Measurements from ENCODE around the gene DUSP18.
"Not testable (repeated sequence)": the region's sequence is repeated elsewhere in the genome, so short reads cannot be mapped to it uniquely, and the experiment has no call there.

DUSP18 gene

GRCh38 chr22:30667494-30668385, at the start of gene DUSP18:
DUSP18 (minus strand) TSS chr22:30667875; CDS start chr22:30664003, 3,872 bp downstream.
- Histone ChIP-seq H3K27me3 (ENCODE audit: control insufficient read depth in 1 of 2, insufficient read depth in 2 of 2, low read length in 2 of 2) (no peaks in the 10 kb centered on the region), H3K4me3 (ENCODE audit: low read length in 2 of 2) (peak within 1 kb of the TSS; percentile 91 to 95), H3K36me3 (ENCODE audit: control insufficient read depth in 2 of 2, insufficient read depth in 2 of 2, low read length in 2 of 2) (peaks cover 4 to 10% of the 10 kb centered on the region in 2 donors), H3K9me3 (ENCODE audit: control insufficient read depth in 2 of 2, low read length in 2 of 2) (no peaks in the 10 kb centered on the region), H3K27ac (ENCODE audit: low read length) (no peak within 1 kb of the TSS), H3K4me1 (ENCODE audit: control insufficient read depth, insufficient read depth, low read length) (peaks cover 10% of the 10 kb centered on the region), H3K9ac (ENCODE audit: low read length in 2 of 2) (peak within 1 kb of the TSS; percentile 76)

- no peak overlapping the region for H3K9ac ChIP-seq (ENCODE audit: low read length in 2 of 2)
- H3K4me1 ChIP-seq (ENCODE audit: control insufficient read depth, insufficient read depth, low read length), result no peaks in the 10 kb centered on the region
- H3K9me3 ChIP-seq (ENCODE audit: control insufficient read depth in 2 of 2, low read length in 2 of 2), result no peaks in the 10 kb centered on the region
- no peak overlapping the region for H3K27ac ChIP-seq (ENCODE audit: low read length)
- no peaks in the 10 kb centered on the region for H3K36me3 ChIP-seq (ENCODE audit: control insufficient read depth in 2 of 2, insufficient read depth in 2 of 2, low read length in 2 of 2)
- no peak overlapping the region for H3K4me3 ChIP-seq (ENCODE audit: low read length in 2 of 2)
- H3K27me3 ChIP-seq (ENCODE audit: control insufficient read depth in 1 of 2, insufficient read depth in 2 of 2, low read length in 2 of 2), result no peaks in the 10 kb centered on the region
Observed at GRCh38 chr22:30714062-30714461, 46.4 kb upstream of the DUSP18 start.

GRCh38 chr22:30712094-30712493, 44.4 kb upstream of the DUSP18 start:
- Histone ChIP-seq H3K4me3 (ENCODE audit: low read length in 2 of 2) (no peak overlapping the region), H3K27me3 (ENCODE audit: control insufficient read depth in 1 of 2, insufficient read depth in 2 of 2, low read length in 2 of 2) (no peaks in the 10 kb centered on the region), H3K9ac (ENCODE audit: low read length in 2 of 2) (no peak overlapping the region), H3K27ac (ENCODE audit: low read length) (no peak overlapping the region), H3K4me1 (ENCODE audit: control insufficient read depth, insufficient read depth, low read length) (no peaks in the 10 kb centered on the region), H3K36me3 (ENCODE audit: control insufficient read depth in 2 of 2, insufficient read depth in 2 of 2, low read length in 2 of 2) (no peaks in the 10 kb centered on the region), H3K9me3 (ENCODE audit: control insufficient read depth in 2 of 2, low read length in 2 of 2) (no peaks in the 10 kb centered on the region)

- H3K9me3 ChIP-seq (ENCODE audit: control insufficient read depth in 2 of 2, low read length in 2 of 2); H3K4me1 ChIP-seq (ENCODE audit: control insufficient read depth, insufficient read depth, low read length); H3K27me3 ChIP-seq (ENCODE audit: control insufficient read depth in 1 of 2, insufficient read depth in 2 of 2, low read length in 2 of 2); H3K9ac ChIP-seq (ENCODE audit: low read length in 2 of 2); H3K27ac ChIP-seq (ENCODE audit: low read length); H3K36me3 ChIP-seq (ENCODE audit: control insufficient read depth in 2 of 2, insufficient read depth in 2 of 2, low read length in 2 of 2); H3K4me3 ChIP-seq (ENCODE audit: low read length in 2 of 2): not testable (repeated sequence)
Observed at GRCh38 chr22:30709980-30710379, 42.3 kb upstream of the DUSP18 start.

GRCh38 chr22:30705710-30706651, 38.3 kb upstream of the DUSP18 start:
- no peak overlapping the region for H3K4me3 ChIP-seq (ENCODE audit: low read length in 2 of 2)
- H3K36me3 ChIP-seq (ENCODE audit: control insufficient read depth in 2 of 2, insufficient read depth in 2 of 2, low read length in 2 of 2), result no peaks in the 10 kb centered on the region
- no peak overlapping the region for H3K9ac ChIP-seq (ENCODE audit: low read length in 2 of 2)
- no peaks in the 10 kb centered on the region for H3K9me3 ChIP-seq (ENCODE audit: control insufficient read depth in 2 of 2, low read length in 2 of 2)
- H3K4me1 ChIP-seq (ENCODE audit: control insufficient read depth, insufficient read depth, low read length), result no peaks in the 10 kb centered on the region
- H3K27ac ChIP-seq (ENCODE audit: low read length), result no peak overlapping the region
- no peaks in the 10 kb centered on the region for H3K27me3 ChIP-seq (ENCODE audit: control insufficient read depth in 1 of 2, insufficient read depth in 2 of 2, low read length in 2 of 2)

- H3K9me3 ChIP-seq (ENCODE audit: control insufficient read depth in 2 of 2, low read length in 2 of 2), result no peaks in the 10 kb centered on the region
- no peaks in the 10 kb centered on the region for H3K27me3 ChIP-seq (ENCODE audit: control insufficient read depth in 1 of 2, insufficient read depth in 2 of 2, low read length in 2 of 2)
- H3K27ac ChIP-seq (ENCODE audit: low read length), result no peak overlapping the region
- no peak overlapping the region for H3K9ac ChIP-seq (ENCODE audit: low read length in 2 of 2)
- H3K4me1 ChIP-seq (ENCODE audit: control insufficient read depth, insufficient read depth, low read length), result no peaks in the 10 kb centered on the region
- no peaks in the 10 kb centered on the region for H3K36me3 ChIP-seq (ENCODE audit: control insufficient read depth in 2 of 2, insufficient read depth in 2 of 2, low read length in 2 of 2)
- no peak overlapping the region for H3K4me3 ChIP-seq (ENCODE audit: low read length in 2 of 2)
Observed at GRCh38 chr22:30704978-30705377, 37.3 kb upstream of the DUSP18 start.

- Histone ChIP-seq H3K27me3 (ENCODE audit: control insufficient read depth in 1 of 2, insufficient read depth in 2 of 2, low read length in 2 of 2) (no peaks in the 10 kb centered on the region), H3K36me3 (ENCODE audit: control insufficient read depth in 2 of 2, insufficient read depth in 2 of 2, low read length in 2 of 2) (no peaks in the 10 kb centered on the region), H3K4me3 (ENCODE audit: low read length in 2 of 2) (no peak overlapping the region), H3K9me3 (ENCODE audit: control insufficient read depth in 2 of 2, low read length in 2 of 2) (no peaks in the 10 kb centered on the region), H3K27ac (ENCODE audit: low read length) (no peak overlapping the region), H3K4me1 (ENCODE audit: control insufficient read depth, insufficient read depth, low read length) (no peaks in the 10 kb centered on the region), H3K9ac (ENCODE audit: low read length in 2 of 2) (no peak overlapping the region)
Observed at GRCh38 chr22:30702856-30703255, 35.2 kb upstream of the DUSP18 start.

- Histone ChIP-seq H3K4me3 (ENCODE audit: low read length in 2 of 2) (no peak overlapping the region), H3K9ac (ENCODE audit: low read length in 2 of 2) (no peak overlapping the region), H3K36me3 (ENCODE audit: control insufficient read depth in 2 of 2, insufficient read depth in 2 of 2, low read length in 2 of 2) (no peaks in the 10 kb centered on the region), H3K27ac (ENCODE audit: low read length) (no peak overlapping the region), H3K4me1 (ENCODE audit: control insufficient read depth, insufficient read depth, low read length) (no peaks in the 10 kb centered on the region), H3K27me3 (ENCODE audit: control insufficient read depth in 1 of 2, insufficient read depth in 2 of 2, low read length in 2 of 2) (no peaks in the 10 kb centered on the region), H3K9me3 (ENCODE audit: control insufficient read depth in 2 of 2, low read length in 2 of 2) (no peaks in the 10 kb centered on the region)
Observed at GRCh38 chr22:30701872-30702271, 34.2 kb upstream of the DUSP18 start.

GRCh38 chr22:30697975-30698374, 30.3 kb upstream of the DUSP18 start:
- Histone ChIP-seq H3K4me1 (ENCODE audit: control insufficient read depth, insufficient read depth, low read length) (peaks cover 15% of the 10 kb centered on the region), H3K9ac (ENCODE audit: low read length in 2 of 2) (no peak overlapping the region), H3K27me3 (ENCODE audit: control insufficient read depth in 1 of 2, insufficient read depth in 2 of 2, low read length in 2 of 2) (no peaks in the 10 kb centered on the region), H3K27ac (ENCODE audit: low read length) (no peak overlapping the region), H3K36me3 (ENCODE audit: control insufficient read depth in 2 of 2, insufficient read depth in 2 of 2, low read length in 2 of 2) (no peaks in the 10 kb centered on the region), H3K9me3 (ENCODE audit: control insufficient read depth in 2 of 2, low read length in 2 of 2) (no peaks in the 10 kb centered on the region), H3K4me3 (ENCODE audit: low read length in 2 of 2) (no peak overlapping the region)

- Histone ChIP-seq H3K4me1 (ENCODE audit: control insufficient read depth, insufficient read depth, low read length) (peaks cover 15% of the 10 kb centered on the region), H3K27ac (ENCODE audit: low read length) (no peak overlapping the region), H3K9me3 (ENCODE audit: control insufficient read depth in 2 of 2, low read length in 2 of 2) (no peaks in the 10 kb centered on the region), H3K9ac (ENCODE audit: low read length in 2 of 2) (no peak overlapping the region), H3K27me3 (ENCODE audit: control insufficient read depth in 1 of 2, insufficient read depth in 2 of 2, low read length in 2 of 2) (no peaks in the 10 kb centered on the region), H3K36me3 (ENCODE audit: control insufficient read depth in 2 of 2, insufficient read depth in 2 of 2, low read length in 2 of 2) (no peaks in the 10 kb centered on the region), H3K4me3 (ENCODE audit: low read length in 2 of 2) (no peak overlapping the region)
Observed at GRCh38 chr22:30695871-30696655, 28.4 kb upstream of the DUSP18 start.

All from stomach smooth muscle (tissue), 2 donors.